ENCODE data around the gene ADGB. TPM values are rescaled to one million over a fixed set of nuclear protein-coding genes. Genes with fewer than 3 reads are reported as not detected.

The ADGB gene
- total and polyA plus RNA-seq, 2 of the 13 experiments (the other 11 are each of a cell fraction or from before 2014, with no cell fraction given) = not detected

GRCh38 chr6:146840216-146840615 lies 241.4 kb downstream of the ADGB start (continued):
- TF ChIP-seq ZNF512B (CRISPR knock-in tag; IDR thresholded peaks at IDR 0.05; ENCODE audit: borderline replicate concordance) = no peak
- no peak for TF ChIP-seq ETS1 (CRISPR knock-in tag; IDR thresholded peaks at IDR 0.05)
- no peak for TF ChIP-seq ZNF660 (CRISPR knock-in tag; IDR thresholded peaks at IDR 0.05; ENCODE audit: borderline replicate concordance, low read depth)
- TF ChIP-seq KLF16 (CRISPR knock-in tag; IDR thresholded peaks at IDR 0.05) = no peak
- no peak for TF ChIP-seq MYNN (CRISPR knock-in tag; IDR thresholded peaks at IDR 0.05; ENCODE audit: low read depth)
- TF ChIP-seq ZNF513 (CRISPR knock-in tag; conservative IDR thresholded peaks at IDR 0.05) = no peak
- TF ChIP-seq CEBPG (CRISPR knock-in tag; IDR thresholded peaks at IDR 0.05) = no peak

GRCh38 chr6:146840641-146841040 lies 241.9 kb downstream of the ADGB start:
- no peaks in the 10 kb centered on the region for H3K79me2 ChIP-seq (ENCODE audit: insufficient read depth, low read length)
- ATAC-seq (no peak), FAIRE-seq (no peak), DNase-seq (ENCODE audit: low spot score) (no peak)
- in situ Hi-C loops (cut with HindIII; ENCODE audit: extremely low pct_ligation_motif_present, low pct_unique_long_range_greater_than_20kb) (no loop called here), intact Hi-C loops (cut with micrococcal nuclease; ENCODE audit: unreplicated experiment) (no loop called here)
- WGBS (ENCODE audit: low lambda C conversion rate) = 28% methylated on average over 3 of the region's 3 CpGs
- no peaks in the 10 kb centered on the region for H3K9me3 ChIP-seq (ENCODE audit: low read length)
- H4K20me1 ChIP-seq (ENCODE audit: insufficient read depth, low read length) = no peaks in the 10 kb centered on the region
- H2AFZ ChIP-seq (ENCODE audit: low read length) = no peak overlapping the region
- no peak overlapping the region for H3K27ac ChIP-seq (ENCODE audit: extremely low read length, insufficient read depth, low read length)
- no peaks in the 10 kb centered on the region for H3K27me3 ChIP-seq (ENCODE audit: control insufficient read depth in 1 of 2, insufficient read depth in 2 of 2, low read length in 2 of 2)
- no peak overlapping the region for H3K4me2 ChIP-seq (ENCODE audit: low read depth, low read length)
- H3K4me1 ChIP-seq (ENCODE audit: insufficient read depth, low read length) = no peaks in the 10 kb centered on the region
- no peak overlapping the region for H3K9ac ChIP-seq (ENCODE audit: insufficient read depth, low read depth, low read length)
- ChIA-PET POLR2A (no interaction called here), CTCF (ENCODE audit: low intra/inter-chr PET ratio, low total read pairs) (no interaction called here)
- H3K36me3 ChIP-seq (replicated peaks in 1 of 2; ENCODE audit: control insufficient read depth in 1 of 2, insufficient read depth in 2 of 2, low read length in 2 of 2) = no peaks in the 10 kb centered on the region
- H3K4me3 ChIP-seq (replicated peaks in 1 of 3; ENCODE audit: insufficient read depth in 1 of 3, low read depth in 2 of 3, low read length in 3 of 3) = no peak overlapping the region
- BruUV-seq (replicated peaks) = no TSS peak
- no peak for TF ChIP-seq ZNF362 (CRISPR knock-in tag; IDR thresholded peaks at IDR 0.05; ENCODE audit: borderline replicate concordance)
- TF ChIP-seq ZNF614 (CRISPR knock-in tag; IDR thresholded peaks at IDR 0.05; ENCODE audit: borderline replicate concordance) = no peak
- TF ChIP-seq NPAS2 (CRISPR knock-in tag; IDR thresholded peaks at IDR 0.05; ENCODE audit: borderline replicate concordance) = no peak
- no peak for TF ChIP-seq SAFB2 (CRISPR knock-in tag; IDR thresholded peaks at IDR 0.05; ENCODE audit: borderline replicate concordance, low read depth)
- no peak for TF ChIP-seq ZBTB39 (CRISPR knock-in tag; IDR thresholded peaks at IDR 0.05)
- TF ChIP-seq THAP7 (CRISPR knock-in tag; IDR thresholded peaks at IDR 0.05) = no peak
- no peak for TF ChIP-seq ZNF678 (CRISPR knock-in tag; IDR thresholded peaks at IDR 0.05)

Measured in HepG2 (cell line).